HEK293 (cell line): Measurements from ENCODE around the gene MALT1.

Experiments
- CTCF ChIA-PET: fragments of 350-600 bp; formaldehyde crosslinking; extraction: SDS; loops from one replicate; lab custom pipeline; 2021; ENCODE audit warnings: antibody characterized with exemption; lab: Yijun Ruan, JAX
- POLR2A ChIA-PET: fragments of 300-600 bp; formaldehyde crosslinking; extraction: SDS; loops from one replicate; lab custom pipeline; 2020; ENCODE audit warnings: antibody characterized with exemption, inconsistent platforms; lab: Yijun Ruan, JAX
- H3K27ac ChIP-seq: fragments of 200-500 bp; sonication (Bioruptor generic); 2 replicates; pipeline ENCODE4 v1.5.1; 2014; ENCODE audit warnings: low read depth, low read length, control low read depth, inconsistent platforms; ENCODE audit errors: extremely low read depth
- H3K36me3 ChIP-seq, 2 experiments: fragments of 200-500 bp in 1 of 2; sonication (Bioruptor generic) in 1 of 2; 1 replicate in 1 of 2; 2 replicates in 1 of 2; pipeline ENCODE4 v1.5.1; 2014 to 2017; ENCODE audit warnings: inconsistent platforms in 2 of 2, low read length in 2 of 2; ENCODE audit not compliant: control insufficient read depth in 2 of 2, insufficient read depth in 1 of 2
- H3K4me1 ChIP-seq: fragments of 200-500 bp; sonication (Bioruptor generic); 2 replicates; pipeline ENCODE4 v1.5.1; 2014; ENCODE audit warnings: mild to moderate bottlenecking, low read length, inconsistent platforms; ENCODE audit not compliant: control insufficient read depth, insufficient read depth
- H3K4me3 ChIP-seq: 2 replicates; pipeline ENCODE4 v1.5.1; 2011; ENCODE audit warnings: low read depth, mild to moderate bottlenecking, control low read depth, low read length, moderate library complexity
- H3K9me3 ChIP-seq: fragments of 200-500 bp; sonication (Bioruptor generic); 2 replicates; pipeline ENCODE4 v1.5.1; 2014; ENCODE audit warnings: low read depth, low read length, inconsistent platforms; ENCODE audit not compliant: control insufficient read depth, insufficient read depth
- HOXA7 ChIP-seq: sonication (generic); formaldehyde crosslinking; IDR thresholded peaks from 2 replicates; pipeline ENCODE4 v1.8.1; 2022; ENCODE audit warnings: missing genetic modification reagents, borderline replicate concordance
- PRDM1 ChIP-seq: fragments of 450-650 bp; formaldehyde crosslinking; IDR thresholded peaks from 2 replicates; pipeline ENCODE4; 2016; ENCODE audit warnings: missing biosample characterization, missing genetic modification characterization
- ZNF121 ChIP-seq: fragments of 450-650 bp; formaldehyde crosslinking; IDR thresholded peaks from 2 replicates; pipeline ENCODE4 v1.5.1; 2016; ENCODE audit warnings: missing biosample characterization, missing genetic modification characterization
- ZNF138 ChIP-seq: fragments of 450-650 bp; formaldehyde crosslinking; IDR thresholded peaks from 2 replicates; pipeline ENCODE4 v1.5.1; 2016; ENCODE audit warnings: missing biosample characterization, missing genetic modification characterization, borderline replicate concordance
- ZNF146 ChIP-seq: fragments of 450-650 bp; formaldehyde crosslinking; IDR thresholded peaks from 2 replicates; pipeline ENCODE4 v1.5.1; 2016; ENCODE audit warnings: missing biosample characterization, missing genetic modification characterization
- ZNF214 ChIP-seq: fragments of 450-650 bp; formaldehyde crosslinking; IDR thresholded peaks from 2 replicates; pipeline ENCODE4 v1.5.1; 2017; ENCODE audit warnings: missing biosample characterization, mild to moderate bottlenecking, missing genetic modification characterization, borderline replicate concordance
- ZNF26 ChIP-seq: fragments of 450-650 bp; formaldehyde crosslinking; IDR thresholded peaks from 2 replicates; pipeline ENCODE4 v1.5.1; 2016; ENCODE audit warnings: missing biosample characterization, missing genetic modification characterization
- ZNF544 ChIP-seq: fragments of 450-650 bp; formaldehyde crosslinking; IDR thresholded peaks from 2 replicates; pipeline ENCODE4 v1.5.0; 2017; ENCODE audit warnings: missing biosample characterization, missing genetic modification characterization
- ZNF548 ChIP-seq: fragments of 450-650 bp; formaldehyde crosslinking; IDR thresholded peaks from 2 replicates; pipeline ENCODE4 v1.5.1; 2016; ENCODE audit warnings: missing biosample characterization, missing genetic modification characterization
- ZNF560 ChIP-seq: fragments of 450-650 bp; formaldehyde crosslinking; IDR thresholded peaks from 2 replicates; pipeline ENCODE4 v1.5.1; 2017; ENCODE audit warnings: missing biosample characterization, missing genetic modification characterization, borderline replicate concordance
- ZNF571 ChIP-seq: fragments of 450-650 bp; formaldehyde crosslinking; IDR thresholded peaks from 2 replicates; pipeline ENCODE4 v1.5.0; 2017; ENCODE audit warnings: missing biosample characterization, missing genetic modification characterization
- ZNF645 ChIP-seq: fragments of 450-650 bp; formaldehyde crosslinking; IDR thresholded peaks from 2 replicates; pipeline ENCODE4; 2016; ENCODE audit warnings: missing biosample characterization, missing genetic modification characterization
- ZNF658 ChIP-seq: fragments of 450-650 bp; formaldehyde crosslinking; IDR thresholded peaks from 2 replicates; pipeline ENCODE4; 2016; ENCODE audit warnings: missing biosample characterization, missing genetic modification characterization
- ZNF670 ChIP-seq: fragments of 450-650 bp; formaldehyde crosslinking; IDR thresholded peaks from 2 replicates; pipeline ENCODE4 v1.5.1; 2016; ENCODE audit warnings: missing biosample characterization, missing genetic modification characterization, low read depth
- ZNF692 ChIP-seq: fragments of 450-650 bp; formaldehyde crosslinking; IDR thresholded peaks from 2 replicates; pipeline ENCODE4 v1.5.1; 2016; ENCODE audit warnings: missing biosample characterization, missing genetic modification characterization
- TF ChIP-seq, protein P1 (sequence below): fragments of 450-650 bp; formaldehyde crosslinking; IDR thresholded peaks from 2 replicates; pipeline ENCODE4 v1.5.1; 2016; ENCODE audit warnings: missing biosample characterization, missing genetic modification characterization
- TF ChIP-seq, protein P2 (sequence below): fragments of 450-650 bp; formaldehyde crosslinking; IDR thresholded peaks from 2 replicates; pipeline ENCODE4 v1.5.1; 2016; ENCODE audit warnings: missing biosample characterization, missing genetic modification characterization
- TF ChIP-seq, protein P3 (sequence below): fragments of 450-650 bp; formaldehyde crosslinking; optimal IDR thresholded peaks from 2 replicates; pipeline ENCODE3; 2016; ENCODE audit warnings: missing biosample characterization, mild to moderate bottlenecking, missing genetic modification characterization
- TF ChIP-seq, protein P4 (sequence below): fragments of 450-650 bp; formaldehyde crosslinking; IDR thresholded peaks from 2 replicates; pipeline ENCODE4 v1.5.1; 2016; ENCODE audit warnings: missing biosample characterization, missing genetic modification characterization

The MALT1 gene

GRCh38 chr18:58682429-58683069, 11.3 kb downstream of the MALT1 start (continued):
- TF ChIP-seq ZNF138 (tag by site-specific recombination) = no peak
- TF ChIP-seq ZNF692 = no peak
- TF ChIP-seq ZNF670 = no peak
- no peak for TF ChIP-seq ZNF658 (tag by site-specific recombination)
- TF ChIP-seq, protein P1, sequence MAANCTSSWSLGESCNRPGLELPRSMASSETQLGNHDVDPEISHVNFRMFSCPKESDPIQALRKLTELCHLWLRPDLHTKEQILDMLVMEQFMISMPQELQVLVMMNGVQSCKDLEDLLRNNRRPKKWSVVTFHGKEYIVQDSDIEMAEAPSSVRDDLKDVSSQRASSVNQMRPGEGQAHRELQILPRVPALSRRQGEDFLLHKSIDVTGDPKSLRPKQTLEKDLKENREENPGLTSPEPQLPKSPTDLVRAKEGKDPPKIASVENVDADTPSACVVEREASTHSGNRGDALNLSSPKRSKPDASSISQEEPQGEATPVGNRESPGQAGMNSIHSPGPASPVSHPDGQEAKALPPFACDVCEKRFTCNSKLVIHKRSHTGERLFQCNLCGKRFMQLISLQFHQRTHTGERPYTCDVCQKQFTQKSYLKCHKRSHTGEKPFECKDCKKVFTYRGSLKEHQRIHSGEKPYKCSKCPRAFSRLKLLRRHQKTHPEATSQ (tag by site-specific recombination) = no peak
- TF ChIP-seq ZNF544 = no peak
- TF ChIP-seq, protein P2, sequence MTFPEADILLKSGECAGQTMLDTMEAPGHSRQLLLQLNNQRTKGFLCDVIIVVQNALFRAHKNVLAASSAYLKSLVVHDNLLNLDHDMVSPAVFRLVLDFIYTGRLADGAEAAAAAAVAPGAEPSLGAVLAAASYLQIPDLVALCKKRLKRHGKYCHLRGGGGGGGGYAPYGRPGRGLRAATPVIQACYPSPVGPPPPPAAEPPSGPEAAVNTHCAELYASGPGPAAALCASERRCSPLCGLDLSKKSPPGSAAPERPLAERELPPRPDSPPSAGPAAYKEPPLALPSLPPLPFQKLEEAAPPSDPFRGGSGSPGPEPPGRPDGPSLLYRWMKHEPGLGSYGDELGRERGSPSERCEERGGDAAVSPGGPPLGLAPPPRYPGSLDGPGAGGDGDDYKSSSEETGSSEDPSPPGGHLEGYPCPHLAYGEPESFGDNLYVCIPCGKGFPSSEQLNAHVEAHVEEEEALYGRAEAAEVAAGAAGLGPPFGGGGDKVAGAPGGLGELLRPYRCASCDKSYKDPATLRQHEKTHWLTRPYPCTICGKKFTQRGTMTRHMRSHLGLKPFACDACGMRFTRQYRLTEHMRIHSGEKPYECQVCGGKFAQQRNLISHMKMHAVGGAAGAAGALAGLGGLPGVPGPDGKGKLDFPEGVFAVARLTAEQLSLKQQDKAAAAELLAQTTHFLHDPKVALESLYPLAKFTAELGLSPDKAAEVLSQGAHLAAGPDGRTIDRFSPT (tag by site-specific recombination) = no peak
- TF ChIP-seq PRDM1 (tag by site-specific recombination) = 0 out of 2 replicates have a peak, but pooled peaks have one; percentile 17
- no peak for TF ChIP-seq ZNF560 (tag by site-specific recombination)
- TF ChIP-seq ZNF214 = no peak
- TF ChIP-seq, protein P3, sequence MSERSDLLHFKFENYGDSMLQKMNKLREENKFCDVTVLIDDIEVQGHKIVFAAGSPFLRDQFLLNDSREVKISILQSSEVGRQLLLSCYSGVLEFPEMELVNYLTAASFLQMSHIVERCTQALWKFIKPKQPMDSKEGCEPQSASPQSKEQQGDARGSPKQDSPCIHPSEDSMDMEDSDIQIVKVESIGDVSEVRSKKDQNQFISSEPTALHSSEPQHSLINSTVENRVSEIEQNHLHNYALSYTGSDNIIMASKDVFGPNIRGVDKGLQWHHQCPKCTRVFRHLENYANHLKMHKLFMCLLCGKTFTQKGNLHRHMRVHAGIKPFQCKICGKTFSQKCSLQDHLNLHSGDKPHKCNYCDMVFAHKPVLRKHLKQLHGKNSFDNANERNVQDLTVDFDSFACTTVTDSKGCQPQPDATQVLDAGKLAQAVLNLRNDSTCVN (tag by site-specific recombination) = no peak

DNA sequence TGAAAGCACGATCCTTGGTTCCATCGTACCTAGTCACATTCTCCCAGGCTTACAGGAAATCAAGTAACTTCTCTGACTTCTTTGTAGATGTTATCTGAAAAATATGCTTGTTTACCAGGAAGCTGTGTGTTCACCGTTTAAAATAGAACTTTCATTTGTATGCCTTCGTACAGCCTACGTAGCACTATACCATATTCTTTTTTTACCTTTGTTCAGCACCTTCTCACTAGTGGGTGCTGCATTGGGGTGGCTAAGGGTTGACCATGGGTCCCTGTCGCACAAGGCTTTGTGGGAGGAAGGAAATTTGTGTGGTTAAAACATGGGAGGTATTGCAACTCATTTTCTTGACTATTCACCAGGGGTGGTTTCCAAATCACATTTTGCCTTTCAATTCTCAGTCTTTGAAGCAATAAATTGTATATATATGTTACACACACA, 16.6 kb downstream of the MALT1 start:
- Histone ChIP-seq H3K27ac (no peak overlapping the region), H3K9me3 (no peaks in the 10 kb centered on the region), H3K4me3 (no peak overlapping the region), H3K4me1 (peaks cover 6% of the 10 kb centered on the region), H3K36me3 (peaks cover 14 to 22% of the 10 kb centered on the region in 2 experiments)
- POLR2A ChIA-PET = no interaction called here
- CTCF ChIA-PET = no interaction called here
- TF ChIP-seq, protein P4, sequence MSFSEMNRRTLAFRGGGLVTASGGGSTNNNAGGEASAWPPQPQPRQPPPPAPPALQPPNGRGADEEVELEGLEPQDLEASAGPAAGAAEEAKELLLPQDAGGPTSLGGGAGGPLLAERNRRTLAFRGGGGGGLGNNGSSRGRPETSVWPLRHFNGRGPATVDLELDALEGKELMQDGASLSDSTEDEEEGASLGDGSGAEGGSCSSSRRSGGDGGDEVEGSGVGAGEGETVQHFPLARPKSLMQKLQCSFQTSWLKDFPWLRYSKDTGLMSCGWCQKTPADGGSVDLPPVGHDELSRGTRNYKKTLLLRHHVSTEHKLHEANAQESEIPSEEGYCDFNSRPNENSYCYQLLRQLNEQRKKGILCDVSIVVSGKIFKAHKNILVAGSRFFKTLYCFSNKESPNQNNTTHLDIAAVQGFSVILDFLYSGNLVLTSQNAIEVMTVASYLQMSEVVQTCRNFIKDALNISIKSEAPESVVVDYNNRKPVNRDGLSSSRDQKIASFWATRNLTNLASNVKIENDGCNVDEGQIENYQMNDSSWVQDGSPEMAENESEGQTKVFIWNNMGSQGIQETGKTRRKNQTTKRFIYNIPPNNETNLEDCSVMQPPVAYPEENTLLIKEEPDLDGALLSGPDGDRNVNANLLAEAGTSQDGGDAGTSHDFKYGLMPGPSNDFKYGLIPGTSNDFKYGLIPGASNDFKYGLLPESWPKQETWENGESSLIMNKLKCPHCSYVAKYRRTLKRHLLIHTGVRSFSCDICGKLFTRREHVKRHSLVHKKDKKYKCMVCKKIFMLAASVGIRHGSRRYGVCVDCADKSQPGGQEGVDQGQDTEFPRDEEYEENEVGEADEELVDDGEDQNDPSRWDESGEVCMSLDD (tag by site-specific recombination) = no peak
- TF ChIP-seq ZNF26 (tag by site-specific recombination) = no peak
- no peak for TF ChIP-seq HOXA7 (CRISPR knock-in tag)
- TF ChIP-seq ZNF548 (tag by site-specific recombination) = no peak
- no peak for TF ChIP-seq ZNF121
- no peak for TF ChIP-seq ZNF645 (tag by site-specific recombination)
- TF ChIP-seq ZNF571 (tag by site-specific recombination) = no peak
- TF ChIP-seq ZNF146 (tag by site-specific recombination) = no peak
